ENCODE results near the gene DYNLT2B. TPM values are rescaled to one million over a fixed set of nuclear protein-coding genes. Genes with fewer than 3 reads are reported as not detected.

DYNLT2B gene
- total RNA-seq, 1 experiment from 2014 or later, result 22.3 TPM

- DNase-seq (ENCODE audit: unreplicated experiment), result peak; percentile 19
- Mint-ChIP-seq H3K4me1 (ENCODE audit: insufficient read depth, unreplicated experiment) (peaks cover 26% of the 10 kb centered on the region), H3K27me3 (ENCODE audit: insufficient read depth, unreplicated experiment) (no peaks in the 10 kb centered on the region), H3K4me3 (ENCODE audit: unreplicated experiment) (peak overlapping the region; percentile 100), H3K9me3 (ENCODE audit: unreplicated experiment) (no peaks in the 10 kb centered on the region), H3K27ac (ENCODE audit: low read depth, unreplicated experiment) (peak overlapping the region; percentile 99), H3K36me3 (ENCODE audit: insufficient read depth, unreplicated experiment) (peaks cover 20% of the 10 kb centered on the region)
- intact Hi-C loops (cut with micrococcal nuclease), result no loop called here
- ChIA-PET POLR2A (interaction anchor here (0.6 to 3.1 kb wide), 10 partner anchors 7 to 655 kb away, joined by 3 to 13 read pairs (median 4); partner anchors contain the start of genes NCBP2 and UBXN7), CTCF (no interaction called here)
- TF ChIP-seq CTCF (IDR thresholded peaks at IDR 0.05; ENCODE audit: unreplicated experiment), result no peak
- no TSS peak for BruUV-seq (replicated peaks)
Measured at GRCh38 chr3:196287090-196287439, 31.0 kb downstream of the DYNLT2B start.

- BruUV-seq (replicated peaks), result no TSS peak
- Mint-ChIP-seq H3K36me3 (ENCODE audit: insufficient read depth, unreplicated experiment) (peaks cover 20% of the 10 kb centered on the region), H3K4me1 (ENCODE audit: insufficient read depth, unreplicated experiment) (peaks cover 29% of the 10 kb centered on the region), H3K27me3 (ENCODE audit: insufficient read depth, unreplicated experiment) (no peaks in the 10 kb centered on the region), H3K9me3 (ENCODE audit: unreplicated experiment) (no peaks in the 10 kb centered on the region), H3K4me3 (ENCODE audit: unreplicated experiment) (no peak overlapping the region), H3K27ac (ENCODE audit: low read depth, unreplicated experiment) (no peak overlapping the region)
- ChIA-PET POLR2A (interaction anchor here (1.3 to 1.9 kb wide), 2 partner anchors 33 to 53 kb away, joined by 3 to 10 read pairs; partner anchors contain the start of genes DYNLT2B and TM4SF19), CTCF (no interaction called here)
- no peak for TF ChIP-seq CTCF (IDR thresholded peaks at IDR 0.05; ENCODE audit: unreplicated experiment)
- no peak for DNase-seq (ENCODE audit: unreplicated experiment)
- intact Hi-C loops (cut with micrococcal nuclease), result no loop called here
Measured at GRCh38 chr3:196284396-196284795, 33.6 kb downstream of the DYNLT2B start.

GRCh38 chr3:196281962-196282361, 36.1 kb downstream of the DYNLT2B start:
- Mint-ChIP-seq H3K27me3 (ENCODE audit: insufficient read depth, unreplicated experiment) (no peaks in the 10 kb centered on the region), H3K9me3 (ENCODE audit: unreplicated experiment) (no peaks in the 10 kb centered on the region), H3K27ac (ENCODE audit: low read depth, unreplicated experiment) (no peak overlapping the region), H3K4me3 (ENCODE audit: unreplicated experiment) (no peak overlapping the region), H3K4me1 (ENCODE audit: insufficient read depth, unreplicated experiment) (peaks cover 32% of the 10 kb centered on the region), H3K36me3 (ENCODE audit: insufficient read depth, unreplicated experiment) (peaks cover 10% of the 10 kb centered on the region)
- DNase-seq (ENCODE audit: unreplicated experiment), result no peak
- ChIA-PET CTCF (interaction anchor here (0.6 to 1.3 kb wide), 6 partner anchors 19 to 1086 kb away, joined by 3 read pairs; no protein-coding TSS in a partner anchor), POLR2A (interaction anchor here (0.6 to 2.3 kb wide), 6 partner anchors 9 to 221 kb away, joined by 3 to 11 read pairs (median 4); partner anchors contain the start of genes RNF168 and TM4SF19)
- intact Hi-C loops (cut with micrococcal nuclease), result no loop called here
- TF ChIP-seq CTCF (IDR thresholded peaks at IDR 0.05; ENCODE audit: unreplicated experiment), result no peak
- no TSS peak for BruUV-seq (replicated peaks)

- H3K27ac Mint-ChIP-seq (ENCODE audit: low read depth, unreplicated experiment), result no peak overlapping the region
- H3K27me3 Mint-ChIP-seq (ENCODE audit: insufficient read depth, unreplicated experiment), result no peaks in the 10 kb centered on the region
- ChIA-PET CTCF (interaction anchor here (0.9 to 1.3 kb wide), 2 partner anchors 17 to 29 kb away, joined by 3 read pairs; no protein-coding TSS in a partner anchor), POLR2A (interaction anchor here (0.6 to 2.3 kb wide), 7 partner anchors 7 to 222 kb away, joined by 3 to 13 read pairs (median 4); partner anchors contain the start of genes PCYT1A, RNF168 and TM4SF19)
- TF ChIP-seq CTCF (IDR thresholded peaks at IDR 0.05; ENCODE audit: unreplicated experiment), result no peak
- no TSS peak for BruUV-seq (replicated peaks)
- no peak for DNase-seq (ENCODE audit: unreplicated experiment)
- intact Hi-C loops (cut with micrococcal nuclease), result no loop called here
- peaks cover under 1% of the 10 kb centered on the region for H3K36me3 Mint-ChIP-seq (ENCODE audit: insufficient read depth, unreplicated experiment)
- H3K4me1 Mint-ChIP-seq (ENCODE audit: insufficient read depth, unreplicated experiment), result peaks cover 27% of the 10 kb centered on the region
- H3K9me3 Mint-ChIP-seq (ENCODE audit: unreplicated experiment), result no peaks in the 10 kb centered on the region
- no peak overlapping the region for H3K4me3 Mint-ChIP-seq (ENCODE audit: unreplicated experiment)
Measured at GRCh38 chr3:196280689-196281440, 37.2 kb downstream of the DYNLT2B start.

Data from MCF 10A (cell line).